Progenitor cell of endocrine pancreas (in vitro differentiated cells): ENCODE data around the gene CACNA1F. TPM values are rescaled to one million over a fixed set of nuclear protein-coding genes. Genes with fewer than 3 reads are reported as not detected.

Source experiments
- DNase-seq: peaks from one replicate; pipeline ENCODE4 v3.0.0; 2021; ENCODE audit warnings: low spot score; ENCODE audit not compliant: unreplicated experiment
- H3K27ac Mint-ChIP-seq: 2 replicates; pipeline ENCODE4 v1.8.0; 2021; ENCODE audit warnings: mild to moderate bottlenecking, moderate library complexity, mixed read lengths
- H3K27me3 Mint-ChIP-seq: 2 replicates; pipeline ENCODE4 v1.8.0; 2021; ENCODE audit warnings: mixed read lengths
- H3K36me3 Mint-ChIP-seq: 2 replicates; pipeline ENCODE4 v1.8.0; 2022; ENCODE audit warnings: mixed read lengths; ENCODE audit not compliant: insufficient read depth
- H3K4me1 Mint-ChIP-seq: 2 replicates; pipeline ENCODE4 v1.8.0; 2021; ENCODE audit warnings: low read depth, mixed read lengths
- H3K4me3 Mint-ChIP-seq: 2 replicates; pipeline ENCODE4 v1.8.0; 2021; ENCODE audit warnings: low read depth, mild to moderate bottlenecking, moderate library complexity, mixed read lengths
- H3K9me3 Mint-ChIP-seq: 2 replicates; pipeline ENCODE4 v1.8.0; 2021; ENCODE audit warnings: low read depth, mixed read lengths
- total RNA-seq: library from RNA; stranded (reverse); gene quantifications from 2 replicates; pipeline ENCODE4 v1.2.1, GENCODE V29; 2021
- TF ChIP-seq, protein P1 (sequence below): fragments of 200-600 bp; sonication (generic); IDR thresholded peaks from one replicate; pipeline ENCODE4 v1.5.0; 2021; ENCODE audit warnings: antibody characterized with exemption, mild to moderate bottlenecking; ENCODE audit not compliant: unreplicated experiment

Gene CACNA1F
- total RNA-seq, 1 donor from 2014 or later, result 0.19 TPM

DNA sequence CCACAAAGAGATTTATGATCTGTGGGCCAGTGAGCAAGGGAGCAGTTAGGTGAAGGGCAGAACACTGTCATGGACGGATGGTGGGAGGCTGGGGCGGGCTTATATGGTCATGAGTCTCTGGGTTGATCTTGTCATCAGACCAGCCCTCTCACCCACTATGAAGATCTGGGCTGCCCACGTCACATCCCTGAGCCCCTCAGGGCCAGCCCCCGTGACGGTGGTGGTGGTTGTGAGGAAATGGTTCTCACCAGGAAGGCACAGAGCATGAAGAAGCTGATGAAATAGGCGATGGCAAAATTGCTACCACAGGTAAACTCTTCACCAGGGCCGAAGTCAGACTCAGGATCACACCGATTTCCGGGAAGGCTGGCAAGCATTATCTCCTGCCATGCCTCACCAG is 22.1 kb downstream of the CACNA1F start:
- no peaks in the 10 kb centered on the region for H3K4me1 Mint-ChIP-seq
- TF ChIP-seq, protein P1, sequence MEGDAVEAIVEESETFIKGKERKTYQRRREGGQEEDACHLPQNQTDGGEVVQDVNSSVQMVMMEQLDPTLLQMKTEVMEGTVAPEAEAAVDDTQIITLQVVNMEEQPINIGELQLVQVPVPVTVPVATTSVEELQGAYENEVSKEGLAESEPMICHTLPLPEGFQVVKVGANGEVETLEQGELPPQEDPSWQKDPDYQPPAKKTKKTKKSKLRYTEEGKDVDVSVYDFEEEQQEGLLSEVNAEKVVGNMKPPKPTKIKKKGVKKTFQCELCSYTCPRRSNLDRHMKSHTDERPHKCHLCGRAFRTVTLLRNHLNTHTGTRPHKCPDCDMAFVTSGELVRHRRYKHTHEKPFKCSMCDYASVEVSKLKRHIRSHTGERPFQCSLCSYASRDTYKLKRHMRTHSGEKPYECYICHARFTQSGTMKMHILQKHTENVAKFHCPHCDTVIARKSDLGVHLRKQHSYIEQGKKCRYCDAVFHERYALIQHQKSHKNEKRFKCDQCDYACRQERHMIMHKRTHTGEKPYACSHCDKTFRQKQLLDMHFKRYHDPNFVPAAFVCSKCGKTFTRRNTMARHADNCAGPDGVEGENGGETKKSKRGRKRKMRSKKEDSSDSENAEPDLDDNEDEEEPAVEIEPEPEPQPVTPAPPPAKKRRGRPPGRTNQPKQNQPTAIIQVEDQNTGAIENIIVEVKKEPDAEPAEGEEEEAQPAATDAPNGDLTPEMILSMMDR, result no peak
- H3K27ac Mint-ChIP-seq, result no peak overlapping the region
- H3K4me3 Mint-ChIP-seq, result no peak overlapping the region
- H3K36me3 Mint-ChIP-seq, result no peaks in the 10 kb centered on the region
- H3K9me3 Mint-ChIP-seq, result peaks cover 26% of the 10 kb centered on the region
- H3K27me3 Mint-ChIP-seq, result peaks cover 15% of the 10 kb centered on the region
- DNase-seq, result no peak

DNA sequence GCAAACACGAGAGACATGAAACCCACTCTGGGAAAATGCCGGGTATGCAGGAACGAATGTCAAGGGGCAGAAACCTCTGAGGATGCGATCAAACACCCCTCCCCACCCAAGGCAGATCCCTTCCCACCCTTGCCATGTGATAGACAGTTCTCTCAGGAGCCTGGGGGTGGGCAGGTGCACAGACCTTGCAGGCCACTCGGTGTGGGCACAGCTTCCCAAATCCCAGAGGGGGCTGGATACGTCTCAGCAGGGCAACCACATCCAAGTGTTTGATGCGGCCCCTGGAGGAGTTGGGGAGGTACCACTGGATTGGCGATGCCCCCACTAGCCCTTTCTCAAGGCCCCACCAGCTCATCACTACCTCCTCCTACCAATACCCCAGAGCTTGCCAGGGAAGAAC is 22.7 kb downstream of the CACNA1F start:
- Mint-ChIP-seq H3K4me3 (no peak overlapping the region), H3K27ac (no peak overlapping the region), H3K9me3 (peaks cover 23% of the 10 kb centered on the region), H3K27me3 (peaks cover 15% of the 10 kb centered on the region), H3K4me1 (no peaks in the 10 kb centered on the region), H3K36me3 (no peaks in the 10 kb centered on the region)
- DNase-seq, result no peak
- TF ChIP-seq, protein P1, result no peak

DNA sequence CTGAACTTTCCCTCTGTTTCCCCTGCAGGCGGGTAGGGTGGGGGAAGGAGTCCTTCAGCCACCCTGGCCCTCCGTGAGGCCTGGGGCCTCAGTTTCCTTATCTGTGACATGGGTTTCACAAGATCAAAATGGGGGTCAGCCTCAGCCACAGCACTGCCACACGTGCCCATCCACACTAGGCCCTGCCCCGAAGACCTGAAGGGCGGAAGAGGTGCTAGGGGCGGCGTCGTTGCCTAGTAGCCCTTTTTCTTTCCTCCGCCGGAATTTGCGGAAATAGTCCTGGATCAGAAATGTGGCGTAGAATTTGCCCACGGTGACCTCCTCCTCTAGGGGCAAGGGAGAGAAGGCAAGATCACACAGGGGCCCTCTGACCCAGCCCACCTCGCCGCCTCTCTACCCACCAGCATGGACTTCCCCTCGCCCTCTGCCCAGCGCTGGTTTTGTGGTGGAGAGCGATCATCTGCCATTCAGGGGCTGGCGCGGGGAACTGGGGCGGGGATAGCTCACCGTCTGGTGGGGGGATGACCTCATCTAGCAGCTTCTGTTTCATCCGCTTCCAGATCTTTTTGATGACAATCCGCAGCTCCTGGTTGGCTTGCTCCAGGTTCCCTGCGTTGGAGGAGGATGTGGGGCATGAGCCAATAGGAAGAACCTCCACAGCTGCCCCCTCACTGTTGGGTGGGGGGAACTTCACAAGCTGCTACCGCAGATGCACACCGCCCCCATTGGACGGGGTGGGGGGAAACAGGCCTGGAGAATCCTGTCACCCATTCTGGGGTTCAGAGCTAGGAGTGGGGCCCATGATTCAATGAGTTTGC is 23.5 kb downstream of the CACNA1F start:
- Mint-ChIP-seq H3K9me3 (peaks cover 18% of the 10 kb centered on the region), H3K4me1 (no peaks in the 10 kb centered on the region), H3K4me3 (no peak overlapping the region), H3K36me3 (no peaks in the 10 kb centered on the region), H3K27ac (no peak overlapping the region), H3K27me3 (peaks cover 15% of the 10 kb centered on the region)
- DNase-seq, result no peak
- TF ChIP-seq, protein P1, result no peak

DNA sequence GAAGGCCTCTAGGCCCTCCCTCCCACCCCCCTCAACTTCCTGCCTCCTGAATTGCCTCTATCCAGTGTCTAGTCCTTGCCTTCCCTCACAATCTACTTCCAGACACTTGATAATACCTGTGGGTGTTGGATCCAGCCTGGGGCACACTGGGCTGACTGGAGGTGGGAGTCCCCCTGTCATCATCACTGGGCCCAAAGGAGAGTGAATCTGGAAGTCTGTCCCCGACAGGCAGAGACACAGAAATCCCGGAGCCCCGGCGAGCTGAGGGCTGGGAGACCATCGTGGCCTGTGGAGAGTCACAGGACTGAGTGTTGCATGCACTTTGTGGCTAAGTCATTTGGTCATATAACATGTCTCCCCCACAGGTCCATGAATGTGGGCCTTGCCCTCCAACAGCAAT is 24.7 kb downstream of the CACNA1F start:
- Mint-ChIP-seq H3K27me3 (peaks cover 16% of the 10 kb centered on the region), H3K9me3 (peaks cover 20% of the 10 kb centered on the region), H3K36me3 (no peaks in the 10 kb centered on the region), H3K4me1 (no peaks in the 10 kb centered on the region), H3K4me3 (no peak overlapping the region), H3K27ac (no peak overlapping the region)
- TF ChIP-seq, protein P1, result no peak
- DNase-seq, result no peak

DNA sequence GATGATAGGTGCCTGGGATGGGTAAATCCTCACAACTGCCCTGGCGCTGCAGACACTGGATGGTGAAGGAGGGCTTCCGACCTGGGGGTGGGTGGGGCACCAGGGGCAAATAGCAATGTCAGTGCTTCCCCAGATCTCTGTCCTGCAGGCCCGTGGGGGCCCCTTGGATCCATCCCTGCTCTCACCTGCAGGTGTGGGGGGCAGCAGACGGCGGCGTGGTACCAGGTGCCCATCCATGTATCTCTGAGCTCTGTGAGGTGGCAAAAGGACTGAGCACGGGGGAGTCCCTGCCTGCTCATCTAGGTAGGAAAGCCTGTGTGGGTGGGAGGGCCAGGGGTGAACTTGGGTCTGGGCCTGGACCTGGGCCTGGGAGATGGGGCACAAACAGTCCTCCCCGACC is 26.6 kb downstream of the CACNA1F start:
- no peak overlapping the region for H3K4me3 Mint-ChIP-seq
- H3K36me3 Mint-ChIP-seq, result no peaks in the 10 kb centered on the region
- no peaks in the 10 kb centered on the region for H3K4me1 Mint-ChIP-seq
- no peak for DNase-seq
- peaks cover 9% of the 10 kb centered on the region for H3K27me3 Mint-ChIP-seq
- H3K27ac Mint-ChIP-seq, result no peak overlapping the region
- H3K9me3 Mint-ChIP-seq, result peaks cover 6% of the 10 kb centered on the region
- TF ChIP-seq, protein P1, result no peak
